ENCODE measurements around the gene STOML1.
A peak's percentile ranks its signal among the peaks of the same experiment; 100 is the strongest.

Gene STOML1, protein sequence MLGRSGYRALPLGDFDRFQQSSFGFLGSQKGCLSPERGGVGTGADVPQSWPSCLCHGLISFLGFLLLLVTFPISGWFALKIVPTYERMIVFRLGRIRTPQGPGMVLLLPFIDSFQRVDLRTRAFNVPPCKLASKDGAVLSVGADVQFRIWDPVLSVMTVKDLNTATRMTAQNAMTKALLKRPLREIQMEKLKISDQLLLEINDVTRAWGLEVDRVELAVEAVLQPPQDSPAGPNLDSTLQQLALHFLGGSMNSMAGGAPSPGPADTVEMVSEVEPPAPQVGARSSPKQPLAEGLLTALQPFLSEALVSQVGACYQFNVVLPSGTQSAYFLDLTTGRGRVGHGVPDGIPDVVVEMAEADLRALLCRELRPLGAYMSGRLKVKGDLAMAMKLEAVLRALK

DNA sequence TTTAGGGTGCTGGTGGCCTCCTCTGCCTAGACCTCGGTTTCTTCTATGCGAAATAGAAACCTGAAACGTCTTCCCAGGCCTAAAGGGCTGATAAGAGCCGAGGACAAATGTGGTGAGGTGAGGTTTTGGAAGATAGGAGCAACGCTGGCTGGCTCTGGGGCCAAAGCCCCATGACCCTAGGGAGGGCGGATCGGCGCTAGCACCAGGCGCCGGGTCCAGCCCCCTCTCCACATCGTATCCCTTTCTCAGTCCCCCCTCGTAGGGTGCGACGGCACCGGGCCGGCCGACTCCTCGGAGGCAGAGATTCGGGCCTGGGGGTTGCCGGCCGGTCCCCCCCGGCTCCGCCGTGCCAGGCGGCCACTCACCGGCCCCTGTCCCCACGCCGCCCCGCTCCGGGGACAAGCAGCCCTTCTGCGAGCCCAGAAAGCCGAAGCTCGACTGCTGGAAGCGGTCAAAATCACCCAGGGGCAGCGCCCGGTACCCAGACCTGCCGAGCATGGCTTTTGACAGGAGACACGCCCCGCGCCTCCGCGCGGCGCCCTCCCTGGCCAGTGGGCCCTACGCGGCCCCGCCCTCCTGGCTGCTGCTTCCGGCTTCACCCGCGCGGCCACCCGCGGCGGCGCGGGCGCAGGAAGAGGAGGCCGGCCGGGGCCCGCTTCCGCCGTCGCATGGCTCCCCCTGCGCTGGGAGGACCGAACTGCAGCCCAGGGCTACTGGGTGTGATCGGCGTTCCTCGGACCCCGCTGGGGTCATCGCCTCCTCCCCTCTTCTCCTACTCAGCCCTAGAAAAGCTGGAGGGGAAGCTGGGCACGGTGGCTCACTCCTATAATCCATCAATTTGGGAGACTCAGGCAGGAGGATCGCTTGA lies at the start of gene STOML1:
Gene STOML1, minus strand, starts transcription at position 570 of the 868 bp plus-strand sequence. Its CDS starts 72 bp downstream, at position 498.
- Histone ChIP-seq H3K9ac (ENCODE audit: low read depth, low read length, poor library complexity, severe bottlenecking) (peak within 1 kb of the TSS; percentile 98), H4K20me1 (ENCODE audit: insufficient read depth, low read length, poor library complexity, severe bottlenecking) (peaks cover 17% of the 10 kb centered on the region), H3K9me2 (replicated peaks; ENCODE audit: low read depth, low read length) (no peaks in the 10 kb centered on the region), H3F3A (ENCODE audit: low read depth) (0 out of 2 replicates have a peak, but pooled peaks cover 4% of the 10 kb centered on the region), H2AFZ (ENCODE audit: low read length) (peak within 1 kb of the TSS; percentile 53), H3K4me1 (ENCODE audit: insufficient read depth, low read length, poor library complexity, severe bottlenecking) (peaks cover 38% of the 10 kb centered on the region), H3K27me3 (ENCODE audit: insufficient read depth, low read length, poor library complexity, severe bottlenecking) (peaks cover 4% of the 10 kb centered on the region), H3K79me2 (ENCODE audit: insufficient read depth, low read length) (peaks cover 24% of the 10 kb centered on the region), H3K36me3 (ENCODE audit: insufficient read depth, low read length) (no peaks in the 10 kb centered on the region), H3K4me3 (ENCODE audit: low read length, poor library complexity, severe bottlenecking) (peak within 1 kb of the TSS; percentile 86), H3K9me3 (ENCODE audit: insufficient read depth, low read depth, low read length) (no peaks in the 10 kb centered on the region), H3K4me2 (ENCODE audit: low read depth, low read length, poor library complexity, severe bottlenecking) (peak within 1 kb of the TSS; percentile 96)
- TF ChIP-seq, protein P1, sequence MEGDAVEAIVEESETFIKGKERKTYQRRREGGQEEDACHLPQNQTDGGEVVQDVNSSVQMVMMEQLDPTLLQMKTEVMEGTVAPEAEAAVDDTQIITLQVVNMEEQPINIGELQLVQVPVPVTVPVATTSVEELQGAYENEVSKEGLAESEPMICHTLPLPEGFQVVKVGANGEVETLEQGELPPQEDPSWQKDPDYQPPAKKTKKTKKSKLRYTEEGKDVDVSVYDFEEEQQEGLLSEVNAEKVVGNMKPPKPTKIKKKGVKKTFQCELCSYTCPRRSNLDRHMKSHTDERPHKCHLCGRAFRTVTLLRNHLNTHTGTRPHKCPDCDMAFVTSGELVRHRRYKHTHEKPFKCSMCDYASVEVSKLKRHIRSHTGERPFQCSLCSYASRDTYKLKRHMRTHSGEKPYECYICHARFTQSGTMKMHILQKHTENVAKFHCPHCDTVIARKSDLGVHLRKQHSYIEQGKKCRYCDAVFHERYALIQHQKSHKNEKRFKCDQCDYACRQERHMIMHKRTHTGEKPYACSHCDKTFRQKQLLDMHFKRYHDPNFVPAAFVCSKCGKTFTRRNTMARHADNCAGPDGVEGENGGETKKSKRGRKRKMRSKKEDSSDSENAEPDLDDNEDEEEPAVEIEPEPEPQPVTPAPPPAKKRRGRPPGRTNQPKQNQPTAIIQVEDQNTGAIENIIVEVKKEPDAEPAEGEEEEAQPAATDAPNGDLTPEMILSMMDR (conservative IDR thresholded peaks at IDR 0.05; ENCODE audit: low read length) = peak; percentile 79
- TF ChIP-seq EZH2phosphoT487 (IDR thresholded peaks at IDR 0.05; ENCODE audit: borderline replicate concordance) = no peak

DNA sequence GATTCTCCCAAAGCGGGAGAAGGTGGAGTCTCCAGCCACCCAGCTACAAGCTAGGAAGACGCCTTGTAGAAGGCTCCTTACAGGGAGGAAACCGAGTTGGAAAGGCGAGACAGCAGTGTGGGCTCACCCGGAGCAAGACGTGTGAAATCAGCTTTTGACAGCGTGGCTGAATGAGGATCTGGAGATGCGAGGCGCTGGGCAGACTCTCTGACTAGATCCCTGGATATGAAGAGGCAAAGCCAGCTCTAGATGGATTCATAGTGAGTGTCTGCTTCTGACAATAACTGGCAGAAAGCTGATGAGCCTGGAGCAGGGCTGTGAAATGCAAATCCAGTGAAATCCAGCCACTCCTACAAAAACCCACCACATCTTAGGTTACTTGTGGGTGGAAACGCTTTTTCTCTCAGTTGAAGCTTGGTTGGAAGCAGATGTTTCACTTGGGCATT lies 49.2 kb upstream of the STOML1 start:
- Histone ChIP-seq H3F3A (ENCODE audit: low read depth) (no peaks in the 10 kb centered on the region), H2AFZ (ENCODE audit: low read length) (no peak overlapping the region), H3K27me3 (ENCODE audit: insufficient read depth, low read length, poor library complexity, severe bottlenecking) (no peaks in the 10 kb centered on the region), H3K36me3 (ENCODE audit: insufficient read depth, low read length) (peaks cover 17% of the 10 kb centered on the region; the same call in 1 of the 2 replicates), H3K79me2 (ENCODE audit: insufficient read depth, low read length) (no peaks in the 10 kb centered on the region), H3K9me3 (ENCODE audit: insufficient read depth, low read depth, low read length) (no peaks in the 10 kb centered on the region), H3K9me2 (replicated peaks; ENCODE audit: low read depth, low read length) (no peaks in the 10 kb centered on the region), H3K4me3 (ENCODE audit: low read length, poor library complexity, severe bottlenecking) (no peak overlapping the region), H3K9ac (ENCODE audit: low read depth, low read length, poor library complexity, severe bottlenecking) (no peak overlapping the region), H3K4me2 (ENCODE audit: low read depth, low read length, poor library complexity, severe bottlenecking) (no peak overlapping the region), H3K4me1 (ENCODE audit: insufficient read depth, low read length, poor library complexity, severe bottlenecking) (no peaks in the 10 kb centered on the region), H4K20me1 (ENCODE audit: insufficient read depth, low read length, poor library complexity, severe bottlenecking) (no peaks in the 10 kb centered on the region)
- TF ChIP-seq, protein P1 (conservative IDR thresholded peaks at IDR 0.05; ENCODE audit: low read length) = no peak
- no peak for TF ChIP-seq EZH2phosphoT487 (IDR thresholded peaks at IDR 0.05; ENCODE audit: borderline replicate concordance)

DNA sequence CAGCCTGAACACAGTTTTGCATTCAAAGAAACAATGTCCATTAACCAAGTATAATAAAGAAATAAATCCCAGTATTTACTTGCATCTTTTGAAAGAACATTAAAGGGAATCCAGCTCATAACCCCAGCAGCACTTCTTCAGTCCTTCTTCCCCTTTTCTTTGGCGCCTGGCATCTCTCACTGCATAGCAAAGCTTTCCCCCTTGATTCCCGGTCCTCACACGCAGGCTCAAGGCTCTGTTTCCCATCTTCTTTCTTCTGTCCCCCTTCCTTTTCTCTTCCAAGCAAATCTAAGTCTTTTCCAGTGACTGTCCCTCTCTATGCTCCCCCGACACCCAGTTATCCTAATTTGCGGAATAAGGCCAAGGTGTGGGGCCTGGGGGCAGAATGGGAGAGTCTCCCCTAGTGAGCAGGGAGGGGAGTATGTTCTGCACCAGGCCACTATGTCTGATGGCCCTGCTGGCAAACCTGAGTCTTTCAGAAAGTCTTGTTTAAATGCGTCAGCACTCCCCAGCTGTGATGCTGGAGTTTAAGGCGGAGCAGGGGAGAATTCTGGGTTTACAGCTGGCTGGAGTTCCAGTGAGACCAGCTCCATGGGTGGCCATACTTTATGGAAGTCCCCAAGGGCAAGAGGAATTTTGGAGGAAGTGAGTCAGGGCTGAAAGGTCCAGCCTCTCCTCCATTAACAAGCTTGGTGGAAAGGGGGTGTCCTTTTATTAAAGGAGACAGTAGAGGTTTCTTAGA lies 48.2 kb upstream of the STOML1 start:
- no peaks in the 10 kb centered on the region for H3K27me3 ChIP-seq (ENCODE audit: insufficient read depth, low read length, poor library complexity, severe bottlenecking)
- H3K79me2 ChIP-seq (ENCODE audit: insufficient read depth, low read length) = no peaks in the 10 kb centered on the region
- H3K4me3 ChIP-seq (ENCODE audit: low read length, poor library complexity, severe bottlenecking) = no peak overlapping the region
- H2AFZ ChIP-seq (ENCODE audit: low read length) = no peak overlapping the region
- peaks cover 28% of the 10 kb centered on the region; the same call in 1 of the 2 replicates for H3K36me3 ChIP-seq (ENCODE audit: insufficient read depth, low read length)
- no peaks in the 10 kb centered on the region for H3K9me2 ChIP-seq (replicated peaks; ENCODE audit: low read depth, low read length)
- no peak for TF ChIP-seq EZH2phosphoT487 (IDR thresholded peaks at IDR 0.05; ENCODE audit: borderline replicate concordance)
- TF ChIP-seq, protein P1 (conservative IDR thresholded peaks at IDR 0.05; ENCODE audit: low read length) = no peak
- no peaks in the 10 kb centered on the region for H4K20me1 ChIP-seq (ENCODE audit: insufficient read depth, low read length, poor library complexity, severe bottlenecking)
- H3F3A ChIP-seq (ENCODE audit: low read depth) = no peaks in the 10 kb centered on the region
- H3K9me3 ChIP-seq (ENCODE audit: insufficient read depth, low read depth, low read length) = no peaks in the 10 kb centered on the region
- H3K4me1 ChIP-seq (ENCODE audit: insufficient read depth, low read length, poor library complexity, severe bottlenecking) = no peaks in the 10 kb centered on the region
- H3K4me2 ChIP-seq (ENCODE audit: low read depth, low read length, poor library complexity, severe bottlenecking) = no peak overlapping the region
- H3K9ac ChIP-seq (ENCODE audit: low read depth, low read length, poor library complexity, severe bottlenecking) = no peak overlapping the region
